Measurements from ENCODE around the gene DCTN5. TPM values are rescaled to one million over a fixed set of nuclear protein-coding genes. Genes with fewer than 3 reads are reported as not detected.
"Not testable (repeated sequence)": the region's sequence is repeated elsewhere in the genome, so short reads cannot be mapped to it uniquely, and the experiment has no call there.

DCTN5 gene
- total and polyA plus RNA-seq, 9 donors = 9.2 to 64.6 (median 34.6) TPM

DNA sequence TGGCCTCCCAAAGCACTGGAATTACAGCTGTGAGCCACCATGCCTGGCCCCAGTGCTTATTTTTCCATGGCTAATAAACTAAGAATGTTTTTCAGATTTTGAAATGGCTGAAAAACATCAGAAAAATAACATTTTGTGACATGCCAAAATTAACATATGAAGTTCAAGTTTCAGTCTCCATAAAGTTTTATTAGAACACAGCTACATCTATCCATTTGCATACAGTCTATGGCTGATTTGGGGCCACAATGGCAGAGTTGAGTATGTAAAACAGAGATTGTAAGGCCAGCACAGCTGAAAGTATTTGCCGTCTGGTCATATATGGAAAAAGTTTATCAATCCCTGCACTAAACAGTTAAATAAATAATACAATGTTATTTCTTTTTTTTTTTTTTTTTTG lies 31.3 kb upstream of the DCTN5 start:
- WGBS, 3 donors = 95 to 100% (median 97%) methylated on average over 1 of the region's 1 CpG
- H3K4me1 ChIP-seq (ENCODE audit: insufficient read depth) = no peaks in the 10 kb centered on the region
- no peaks in the 10 kb centered on the region for H3K27me3 ChIP-seq
- TF ChIP-seq, protein P1, sequence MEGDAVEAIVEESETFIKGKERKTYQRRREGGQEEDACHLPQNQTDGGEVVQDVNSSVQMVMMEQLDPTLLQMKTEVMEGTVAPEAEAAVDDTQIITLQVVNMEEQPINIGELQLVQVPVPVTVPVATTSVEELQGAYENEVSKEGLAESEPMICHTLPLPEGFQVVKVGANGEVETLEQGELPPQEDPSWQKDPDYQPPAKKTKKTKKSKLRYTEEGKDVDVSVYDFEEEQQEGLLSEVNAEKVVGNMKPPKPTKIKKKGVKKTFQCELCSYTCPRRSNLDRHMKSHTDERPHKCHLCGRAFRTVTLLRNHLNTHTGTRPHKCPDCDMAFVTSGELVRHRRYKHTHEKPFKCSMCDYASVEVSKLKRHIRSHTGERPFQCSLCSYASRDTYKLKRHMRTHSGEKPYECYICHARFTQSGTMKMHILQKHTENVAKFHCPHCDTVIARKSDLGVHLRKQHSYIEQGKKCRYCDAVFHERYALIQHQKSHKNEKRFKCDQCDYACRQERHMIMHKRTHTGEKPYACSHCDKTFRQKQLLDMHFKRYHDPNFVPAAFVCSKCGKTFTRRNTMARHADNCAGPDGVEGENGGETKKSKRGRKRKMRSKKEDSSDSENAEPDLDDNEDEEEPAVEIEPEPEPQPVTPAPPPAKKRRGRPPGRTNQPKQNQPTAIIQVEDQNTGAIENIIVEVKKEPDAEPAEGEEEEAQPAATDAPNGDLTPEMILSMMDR (IDR thresholded peaks at IDR 0.05) = no peak
- no peak for TF ChIP-seq POLR2A (IDR thresholded peaks at IDR 0.05)
- no peak for TF ChIP-seq EP300 (IDR thresholded peaks at IDR 0.05)
- no peaks in the 10 kb centered on the region for H3K9me3 ChIP-seq
- H3K27ac ChIP-seq = no peak overlapping the region
- no peaks in the 10 kb centered on the region for H3K36me3 ChIP-seq
- DNase-seq = no peak
- no peak overlapping the region for H3K4me3 ChIP-seq
- intact Hi-C loops (cut with DNase I) = no loop called here

DNA sequence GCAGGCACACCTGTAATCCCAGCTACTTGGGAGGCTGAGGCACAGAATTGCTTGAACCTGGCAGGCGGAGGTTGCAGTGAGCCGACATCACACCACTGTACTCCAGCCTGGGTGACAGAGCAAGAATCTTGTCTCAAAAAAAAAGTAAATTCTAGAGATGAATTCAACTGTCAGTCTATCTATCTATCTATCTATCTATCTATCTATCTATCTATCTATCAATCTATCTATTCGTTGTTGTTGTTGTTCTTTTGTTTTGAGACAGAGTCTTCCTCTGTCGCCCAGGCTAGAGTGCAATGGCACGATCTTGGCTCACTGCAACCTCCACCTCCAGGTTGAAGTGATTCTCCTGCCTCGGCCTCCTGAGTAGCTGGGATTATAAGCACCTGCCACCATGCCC lies 30.4 kb upstream of the DCTN5 start:
- H3K4me3 ChIP-seq; H3K4me1 ChIP-seq (ENCODE audit: insufficient read depth); H3K27ac ChIP-seq; DNase-seq; H3K9me3 ChIP-seq; intact Hi-C loops (cut with DNase I); H3K27me3 ChIP-seq; H3K36me3 ChIP-seq: not testable (repeated sequence)
- WGBS, 3 donors = 95 to 96% (median 95%) methylated on average over 6 of the region's 6 CpGs

DNA sequence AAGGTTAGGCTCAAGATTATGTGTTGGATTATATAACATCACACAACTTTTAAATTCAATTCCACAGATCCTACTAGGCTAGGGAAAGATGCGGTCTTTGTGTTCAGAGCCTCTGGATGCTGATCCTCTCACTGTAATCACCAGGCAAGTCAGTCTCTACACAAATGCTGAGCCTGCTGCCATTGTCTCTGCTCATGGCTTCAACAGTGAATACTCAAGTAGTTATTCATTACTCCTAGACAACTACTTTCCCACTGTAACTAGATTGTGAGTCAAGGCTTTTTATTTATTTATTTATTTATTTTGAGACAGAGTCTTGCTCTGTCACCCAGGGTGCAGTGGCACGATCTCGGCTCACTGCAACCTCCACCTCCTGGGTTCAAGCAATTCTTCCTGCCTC lies 29.3 kb upstream of the DCTN5 start:
- no peak for DNase-seq
- no peak overlapping the region for H3K4me3 ChIP-seq
- H3K27me3 ChIP-seq = no peaks in the 10 kb centered on the region
- H3K9me3 ChIP-seq = no peaks in the 10 kb centered on the region
- no peak overlapping the region for H3K27ac ChIP-seq
- TF ChIP-seq EP300 (IDR thresholded peaks at IDR 0.05) (no peak), POLR2A (IDR thresholded peaks at IDR 0.05) (no peak)
- TF ChIP-seq, protein P1 (IDR thresholded peaks at IDR 0.05) = no peak
- 97 to 99% (median 99%) methylated on average over 3 of the region's 3 CpGs for WGBS, 3 donors
- intact Hi-C loops (cut with DNase I) = no loop called here
- H3K4me1 ChIP-seq (ENCODE audit: insufficient read depth) = no peaks in the 10 kb centered on the region
- no peaks in the 10 kb centered on the region for H3K36me3 ChIP-seq

DNA sequence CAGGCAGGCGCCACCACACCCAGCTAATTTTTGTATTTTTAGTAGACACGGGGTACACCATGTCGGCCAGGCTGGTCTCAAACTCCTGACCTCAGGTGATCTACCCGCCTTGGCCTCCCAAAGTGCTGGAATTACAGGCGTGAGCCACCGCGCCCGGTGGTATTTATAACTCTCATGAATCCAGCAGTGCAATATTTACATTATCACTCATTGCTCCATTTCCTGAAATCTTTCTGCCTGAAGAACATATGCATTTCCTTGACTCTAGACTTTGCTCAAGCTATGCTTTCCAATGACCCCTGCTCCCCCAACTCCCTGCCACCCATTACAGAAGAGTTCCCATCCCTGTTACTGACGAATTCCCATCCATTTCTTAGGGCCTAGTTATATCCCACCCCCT lies 25.5 kb upstream of the DCTN5 start:
- H3K36me3 ChIP-seq = no peaks in the 10 kb centered on the region
- H3K9me3 ChIP-seq = no peaks in the 10 kb centered on the region
- H3K27me3 ChIP-seq = no peaks in the 10 kb centered on the region
- TF ChIP-seq EP300 (IDR thresholded peaks at IDR 0.05) = no peak
- TF ChIP-seq POLR2A (IDR thresholded peaks at IDR 0.05) = no peak
- TF ChIP-seq, protein P1 (IDR thresholded peaks at IDR 0.05) = no peak
- no peak overlapping the region for H3K4me3 ChIP-seq
- no peak for DNase-seq
- 95 to 97% (median 96%) methylated on average over 9 of the region's 9 CpGs for WGBS, 3 donors
- no peaks in the 10 kb centered on the region for H3K4me1 ChIP-seq (ENCODE audit: insufficient read depth)
- intact Hi-C loops (cut with DNase I) = no loop called here
- H3K27ac ChIP-seq = no peak overlapping the region

DNA sequence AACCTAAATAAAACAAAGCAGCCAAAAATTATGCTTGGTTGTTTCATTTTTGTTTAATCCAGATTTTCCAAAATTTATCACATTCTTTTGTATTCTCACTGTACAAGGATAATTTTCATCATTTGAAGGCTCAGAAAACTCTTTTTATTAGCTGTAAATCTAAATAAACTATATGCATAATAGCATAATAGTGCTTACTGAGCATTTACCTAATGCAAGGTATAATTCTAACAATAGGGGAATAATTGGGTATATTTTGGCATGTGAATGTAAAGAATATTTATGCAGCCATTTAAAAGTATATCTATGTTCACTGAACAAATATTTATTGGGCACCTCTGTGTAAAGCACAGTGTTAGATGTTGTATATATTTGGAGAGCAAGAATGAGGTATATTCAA lies 17.2 kb upstream of the DCTN5 start:
- H3K9me3 ChIP-seq = no peaks in the 10 kb centered on the region
- H3K4me1 ChIP-seq (ENCODE audit: insufficient read depth) = no peaks in the 10 kb centered on the region
- no peaks in the 10 kb centered on the region for H3K36me3 ChIP-seq
- no peak overlapping the region for H3K27ac ChIP-seq
- TF ChIP-seq EP300 (IDR thresholded peaks at IDR 0.05) = no peak
- TF ChIP-seq, protein P1 (IDR thresholded peaks at IDR 0.05) = no peak
- TF ChIP-seq POLR2A (IDR thresholded peaks at IDR 0.05) = no peak
- H3K27me3 ChIP-seq = no peaks in the 10 kb centered on the region
- H3K4me3 ChIP-seq = no peak overlapping the region
- no peak for DNase-seq
- intact Hi-C loops (cut with DNase I) = no loop called here
